Right lobe of liver (tissue), 6 donors: ENCODE results near the gene INPP5A. TPM values are rescaled to one million over a fixed set of nuclear protein-coding genes. Genes with fewer than 3 reads are reported as not detected.
A peak's percentile ranks its signal among the peaks of the same experiment; 100 is the strongest.
"Not testable (repeated sequence)": the region's sequence is repeated elsewhere in the genome, so short reads cannot be mapped to it uniquely, and the experiment has no call there.

Experiments used
- ATAC-seq, 4 donors: fragments of 200-7000 bp; cut with Tn5 transposase; one replicate each; pipeline ENCODE4 v1.9.1; 2020; ENCODE audit warnings: mild to moderate bottlenecking in 4 of 4, moderate library complexity in 4 of 4
- DNase-seq, 3 donors: peaks; one replicate each; pipeline ENCODE4 v3.0.0-alpha.2; 2020
- H3K27ac ChIP-seq, 3 donors: fragments of 200-600 bp; one replicate each; pipeline ENCODE4 v1.8.0; 2022
- H3K27me3 ChIP-seq, 2 donors: fragments of 200-600 bp; one replicate each; pipeline ENCODE4 v1.8.0; 2022
- H3K36me3 ChIP-seq, 4 donors: fragments of 200-600 bp; sonication (generic) in 1 of 4; one replicate each; pipeline versions ENCODE4 v1.5.1 to v1.8.0; 2017 to 2022; ENCODE audit warnings: control low read depth in 1 of 4
- H3K4me1 ChIP-seq, 4 donors: fragments of 200-600 bp; sonication (generic) in 1 of 4; one replicate each; pipeline versions ENCODE4 v1.5.1 to v1.8.0; 2017 to 2022; ENCODE audit warnings: control low read depth in 1 of 4
- H3K4me3 ChIP-seq, 3 donors: fragments of 200-600 bp; one replicate each; pipeline ENCODE4 v1.8.0; 2022
- H3K9me3 ChIP-seq, 4 donors: fragments of 200-600 bp; sonication (generic) in 1 of 4; one replicate each; pipeline versions ENCODE4 v1.5.1 to v1.8.0; 2017 to 2022; ENCODE audit warnings: control low read depth in 1 of 4
- CTCF ChIP-seq, 4 donors: fragments of 200-600 bp in 3 of 4; fragments of 450-650 bp in 1 of 4; IDR thresholded peaks; one replicate each; pipeline versions ENCODE4 v1.5.1 to v1.8.0; 2016 to 2022; ENCODE audit warnings: antibody characterized with exemption in 4 of 4, mild to moderate bottlenecking in 2 of 4
- POLR2A ChIP-seq: fragments of 450-650 bp; IDR thresholded peaks from one replicate; pipeline ENCODE4 v1.6.1; 2017; ENCODE audit warnings: antibody characterized with exemption, mild to moderate bottlenecking
- WGBS: methylation state at CpG from one replicate; pipeline ENCODE4 v1.1.6; 2018; ENCODE audit warnings: low coverage, low lambda C conversion rate; ENCODE audit not compliant: insufficient coverage; ENCODE audit errors: missing lambda C conversion rate; 5-methylcytosine and 5-hydroxymethylcytosine counted together
- intact Hi-C, 2 donors: fragments of 100-400 bp; cut with DNase I; formaldehyde crosslinking; loops; one replicate each; pipeline versions ENCODE4 v1.11.2 to v1.14.1; 2022
- total RNA-seq, 6 experiments: library from RNA; depleted of rRNA in 2 of 6; stranded (reverse); fragments of >200 nt in 2 of 6; fragmentation: NEBNext Ultra II Directional in 3 of 6; extraction: Animal tissue kit (Norgen Biotek cat#: 25700) in 3 of 6; gene quantifications; one replicate each; pipeline versions ENCODE4 v1.1.0 to v1.2.4, GENCODE V29; 2016 to 2023
- donor health status: DM: no; HTN: yes; CAD: no.
- donor health status: DM: no; HTN: no; CAD: no.
- donor health status: DM: no; HTN: no; CAD: no.
- donor health status: DM: no; HTN: yes; CAD: no.
- donor health status: DM: no; HTN: yes; CAD: no.

Gene INPP5A
- total RNA-seq, 6 experiments from 2014 or later: 12.5 to 24.6 (median 16.9) TPM

DNA sequence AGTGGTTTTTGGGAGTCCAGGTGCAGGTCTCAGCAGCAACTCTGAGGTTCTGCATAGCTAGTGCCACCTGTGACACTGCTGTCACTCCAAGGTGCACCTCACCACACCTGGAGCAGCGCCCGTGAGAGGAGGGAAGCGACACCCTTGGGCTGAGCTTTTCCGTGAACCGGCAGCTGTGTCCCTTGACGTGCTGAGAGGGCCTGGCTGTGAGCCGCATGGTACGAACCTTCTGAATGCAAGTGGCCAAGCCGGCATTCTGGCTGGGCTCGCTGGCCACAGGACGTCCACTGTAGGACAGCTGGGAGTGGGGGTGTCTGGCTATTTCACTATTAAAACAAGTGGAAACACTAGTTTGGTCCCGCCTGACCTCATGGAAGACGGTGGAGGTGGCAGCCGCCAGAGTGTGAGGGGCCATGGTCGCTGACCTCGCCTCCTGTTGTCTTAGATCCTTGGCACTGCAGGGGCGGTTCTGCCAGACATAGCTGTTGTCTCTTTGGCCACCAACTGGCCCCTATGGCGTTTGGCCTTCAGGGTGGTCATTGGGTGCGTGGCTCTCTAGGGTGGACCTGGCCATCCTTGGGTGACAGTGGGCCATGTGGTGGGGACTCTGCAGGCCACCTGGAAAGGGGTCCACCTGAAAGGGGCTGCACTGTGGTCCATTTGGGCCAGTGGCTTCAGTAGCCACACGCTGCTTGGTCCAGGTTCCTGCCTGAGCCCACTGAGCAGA lies 12.9 kb downstream of the INPP5A start:
- no peak overlapping the region for H3K4me3 ChIP-seq
- no peaks in the 10 kb centered on the region for H3K9me3 ChIP-seq
- intact Hi-C loops: no loop called here
- peaks cover 0 to 18% (median 5%) of the 10 kb centered on the region in 4 donors for H3K4me1 ChIP-seq
- H3K27ac ChIP-seq: no peak overlapping the region
- WGBS: 60% methylated on average over 1 of the region's 20 CpGs
- DNase-seq: no peak
- no peaks in the 10 kb centered on the region for H3K27me3 ChIP-seq
- no peaks in the 10 kb centered on the region for H3K36me3 ChIP-seq
- no peak for TF ChIP-seq CTCF (IDR thresholded peaks at IDR 0.05)
- TF ChIP-seq POLR2A: no peak
- ATAC-seq: no peak

GRCh38 chr10:132551093-132551807 lies 13.7 kb downstream of the INPP5A start:
- 47% methylated on average over 7 of the region's 15 CpGs for WGBS
- TF ChIP-seq POLR2A: no peak
- no peak for TF ChIP-seq CTCF (IDR thresholded peaks at IDR 0.05)
- no peaks in the 10 kb centered on the region for H3K36me3 ChIP-seq
- H3K4me1 ChIP-seq: peaks cover 0 to 22% (median 5%) of the 10 kb centered on the region in 4 donors
- DNase-seq: peak in 2 of 3 donors; percentile 56 to 62
- H3K27ac ChIP-seq: peak overlapping the region in 1 of 3 donors; percentile 14
- no peaks in the 10 kb centered on the region for H3K27me3 ChIP-seq
- intact Hi-C loops: no loop called here
- no peak overlapping the region for H3K4me3 ChIP-seq
- H3K9me3 ChIP-seq: no peaks in the 10 kb centered on the region
- ATAC-seq: peak in 3 of 4 donors; percentile 4 to 18 (median 10)

DNA sequence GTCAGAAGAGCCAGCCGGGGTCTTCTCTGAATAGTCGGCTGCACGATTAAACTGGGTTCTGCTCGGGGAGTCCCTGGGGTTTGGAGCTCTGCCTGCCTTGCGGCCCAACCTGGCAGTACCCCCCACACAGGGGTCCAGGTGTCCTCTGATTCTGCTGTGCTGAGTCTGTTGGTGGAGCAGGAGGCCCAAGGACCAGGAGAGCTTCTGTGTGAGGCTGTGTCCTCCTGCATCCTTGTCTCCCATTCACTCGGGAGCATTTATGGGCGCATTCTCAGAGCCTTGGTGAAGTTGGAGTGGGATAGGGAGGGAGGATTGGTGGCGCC lies 14.2 kb downstream of the INPP5A start:
- DNase-seq (no peak), ATAC-seq (no peak)
- TF ChIP-seq CTCF (IDR thresholded peaks at IDR 0.05): no peak
- TF ChIP-seq POLR2A: no peak
- Histone ChIP-seq H3K4me1 (peaks cover 0 to 18% (median 3%) of the 10 kb centered on the region in 4 donors), H3K4me3 (no peak overlapping the region), H3K36me3 (no peaks in the 10 kb centered on the region), H3K9me3 (no peaks in the 10 kb centered on the region), H3K27me3 (no peaks in the 10 kb centered on the region), H3K27ac (peak overlapping the region in 1 of 3 donors; percentile 14)
- 68% methylated on average over 6 of the region's 8 CpGs for WGBS
- intact Hi-C loops: no loop called here

DNA sequence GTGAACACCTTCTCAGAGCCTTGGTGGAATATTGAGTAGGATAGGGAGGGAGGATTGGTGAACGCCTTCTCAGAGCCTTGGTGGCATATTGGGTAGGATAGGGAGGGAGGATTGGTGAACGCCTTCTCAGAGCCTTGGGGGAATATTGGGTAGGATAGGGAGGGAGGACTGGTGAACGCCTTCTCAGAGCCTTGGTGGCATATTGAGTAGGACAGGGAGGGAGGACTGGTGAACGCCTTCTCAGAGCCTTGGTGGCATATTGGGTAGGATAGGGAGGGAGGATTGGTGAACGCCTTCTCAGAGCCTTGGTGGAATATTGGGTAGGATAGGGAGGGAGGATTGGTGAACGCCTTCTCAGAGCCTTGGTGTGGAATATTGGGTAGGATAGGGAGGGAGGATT lies 15.0 kb downstream of the INPP5A start:
- H3K27me3 ChIP-seq, H3K36me3 ChIP-seq, H3K9me3 ChIP-seq, H3K27ac ChIP-seq, intact Hi-C loops, H3K4me3 ChIP-seq, H3K4me1 ChIP-seq, ATAC-seq, DNase-seq: not testable (repeated sequence)
- 98% methylated on average over 6 of the region's 6 CpGs for WGBS

DNA sequence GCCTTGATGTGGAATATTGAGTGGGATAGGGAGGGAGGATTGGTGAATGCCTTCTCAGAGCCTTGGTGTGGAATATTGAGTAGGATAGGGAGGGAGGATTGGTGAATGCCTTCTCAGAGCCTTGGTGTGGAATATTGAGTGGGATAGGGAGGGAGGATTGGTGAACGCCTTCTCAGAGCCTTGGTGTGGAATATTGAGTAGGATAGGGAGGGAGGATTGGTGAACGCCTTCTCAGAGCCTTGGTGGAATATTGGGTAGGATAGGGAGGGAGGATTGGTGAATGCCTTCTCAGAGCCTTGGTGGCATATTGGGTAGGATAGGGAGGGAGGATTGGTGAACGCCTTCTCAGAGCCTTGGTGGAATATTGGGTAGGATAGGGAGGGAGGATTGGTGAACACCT lies 16.0 kb downstream of the INPP5A start:
- H3K27me3 ChIP-seq, H3K36me3 ChIP-seq, H3K9me3 ChIP-seq, intact Hi-C loops, H3K27ac ChIP-seq, H3K4me1 ChIP-seq, H3K4me3 ChIP-seq, DNase-seq, ATAC-seq: not testable (repeated sequence)
- 95% methylated on average over 2 of the region's 3 CpGs for WGBS
